Stimulated activated CD4-positive, alpha-beta T cell treated with anti-CD3 and anti-CD28 coated beads, Interleukin-2, amount 100 ng/mL, for 24 hours (primary cell): Measurements from ENCODE around the gene TMC7.
"Not testable (repeated sequence)": the region's sequence is repeated elsewhere in the genome, so short reads cannot be mapped to it uniquely, and the experiment has no call there.

Experiments
- DNase-seq, 2 donors: peaks; one replicate each; pipeline ENCODE4 v3.0.0-alpha.2; 2020

TMC7 gene

DNA sequence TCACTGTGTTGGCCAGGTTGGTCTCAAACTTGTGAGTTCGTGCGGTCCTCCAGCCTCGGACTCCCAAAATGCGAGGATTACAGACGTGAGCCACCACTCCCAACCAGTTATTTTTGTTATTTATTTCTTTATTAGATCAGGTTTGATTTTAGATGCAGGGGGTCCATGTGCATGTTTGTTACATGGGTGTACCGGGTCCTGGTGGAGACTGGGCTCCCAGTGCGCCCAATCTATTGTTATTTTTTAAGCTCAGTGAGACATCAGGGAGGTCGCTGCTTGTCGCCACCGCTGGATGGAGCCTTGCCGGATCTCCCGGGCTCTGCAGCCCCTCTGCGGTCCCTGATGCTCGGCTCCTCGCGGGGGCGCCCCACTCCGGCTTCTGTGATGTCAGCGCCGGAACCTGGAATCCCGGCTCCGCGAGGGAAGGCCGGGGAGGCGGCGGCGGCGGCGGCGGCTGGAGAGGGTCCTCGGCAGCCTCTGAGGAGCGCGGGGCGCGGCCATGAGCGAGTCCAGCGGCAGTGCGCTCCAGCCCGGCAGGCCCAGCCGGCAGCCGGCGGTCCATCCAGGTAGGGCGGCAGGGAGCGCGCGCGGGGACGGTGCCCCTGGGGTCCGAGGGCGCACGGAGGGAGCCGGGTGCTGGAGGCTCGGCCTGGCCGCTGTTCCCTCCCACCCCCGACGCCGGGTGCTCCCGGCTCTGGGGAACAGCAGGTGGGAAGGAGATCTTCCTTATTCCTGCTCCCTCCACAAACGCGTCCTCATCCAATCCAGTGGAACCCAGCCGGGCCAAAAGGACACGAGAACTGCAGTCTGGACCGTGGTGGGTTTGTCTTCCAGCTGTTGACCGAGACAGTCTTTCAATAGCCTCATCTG, at the start of gene TMC7:
Gene TMC7 (plus strand): TSS at position 370 of the 870 bp plus-strand sequence. CDS start 130 bp downstream, at position 500.
- peak in 1 of 2 donors; percentile 62 for DNase-seq

DNA sequence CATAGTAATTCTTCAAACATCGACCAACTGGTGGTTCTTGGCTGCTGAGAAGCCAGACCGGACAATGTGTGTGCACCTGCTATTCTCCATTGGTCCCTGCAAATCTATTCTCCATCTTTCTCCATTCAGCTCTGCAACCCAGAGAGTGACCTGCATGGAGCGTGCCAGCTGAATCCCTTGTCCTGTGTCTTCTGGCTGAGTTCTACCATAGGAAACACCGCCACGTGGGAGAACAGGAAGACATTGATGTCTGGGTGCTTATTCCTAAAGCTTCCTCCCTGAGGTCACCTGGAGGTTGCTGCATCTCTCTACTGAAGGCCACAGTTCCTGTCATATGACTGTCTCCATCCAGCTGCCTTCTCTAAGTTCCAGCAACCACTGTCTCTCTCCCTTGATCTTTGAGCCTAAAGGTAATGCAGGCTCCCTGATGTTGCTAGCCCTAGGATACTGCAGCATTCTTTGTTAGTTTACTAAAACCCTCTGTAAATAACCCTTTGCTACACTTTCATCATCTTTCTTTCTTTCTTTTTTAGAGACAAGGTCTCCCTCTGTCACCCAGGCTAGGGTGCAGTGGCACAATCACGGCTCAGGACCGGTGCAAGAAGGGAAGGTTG, 46.9 kb upstream of the TMC7 start:
- no peak for DNase-seq

DNA sequence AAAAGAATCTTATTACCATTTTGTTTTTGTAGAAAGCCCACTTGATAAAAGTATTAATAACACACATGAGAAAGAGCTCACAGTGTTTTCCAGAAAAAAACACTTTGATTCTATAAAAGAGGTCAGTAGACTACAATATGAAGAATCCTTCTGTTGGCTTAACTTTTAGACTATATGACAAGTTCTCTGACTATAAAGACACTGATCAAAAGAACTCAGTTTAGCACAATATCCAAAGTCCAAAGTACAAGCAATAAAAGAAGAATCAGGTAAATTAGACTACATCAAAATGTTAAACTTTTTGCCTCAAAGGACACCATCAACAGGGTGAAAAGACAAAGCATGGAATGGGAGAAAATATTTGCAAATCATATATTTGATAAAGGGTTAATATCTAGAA, 46.3 kb upstream of the TMC7 start:
- no peak for DNase-seq

DNA sequence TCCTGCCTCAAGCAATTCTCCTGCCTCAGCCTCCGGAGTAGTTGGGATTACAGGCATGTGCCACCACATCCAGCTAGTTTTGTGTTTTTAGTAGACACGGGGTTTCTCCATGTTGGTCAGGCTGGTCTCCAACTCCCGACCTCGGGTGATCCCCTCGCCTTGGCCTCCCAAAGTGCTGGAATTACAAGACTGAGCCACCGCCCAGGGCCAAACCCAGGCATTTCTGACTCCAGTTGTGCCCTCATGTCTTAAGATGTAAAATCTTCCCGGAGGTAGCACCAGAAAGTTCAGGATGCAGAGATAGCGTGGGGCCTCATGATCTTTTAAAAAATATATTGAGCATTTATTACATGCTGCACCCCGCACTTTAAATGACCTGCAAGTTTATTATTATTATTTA, 44.7 kb upstream of the TMC7 start:
- DNase-seq: no peak

DNA sequence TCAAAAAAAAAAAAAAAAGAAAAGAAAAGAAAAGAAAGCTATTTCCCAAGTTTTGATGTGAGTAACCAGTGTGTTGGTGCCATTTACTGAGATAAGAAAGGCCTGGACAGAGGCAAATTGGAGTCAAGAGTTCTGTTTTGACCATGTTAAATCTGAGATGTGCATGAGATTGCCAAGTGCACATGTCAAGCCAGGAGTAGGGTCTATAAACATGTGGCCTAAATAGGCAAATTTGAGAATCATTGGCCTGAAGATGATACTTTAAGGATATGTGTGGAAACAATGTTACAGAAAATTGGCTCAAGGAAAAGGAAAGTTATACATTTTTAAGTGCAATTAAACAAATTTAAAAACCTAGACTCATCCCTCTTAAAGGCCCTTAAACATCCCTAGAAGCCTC, 42.3 kb upstream of the TMC7 start:
- DNase-seq: no peak

DNA sequence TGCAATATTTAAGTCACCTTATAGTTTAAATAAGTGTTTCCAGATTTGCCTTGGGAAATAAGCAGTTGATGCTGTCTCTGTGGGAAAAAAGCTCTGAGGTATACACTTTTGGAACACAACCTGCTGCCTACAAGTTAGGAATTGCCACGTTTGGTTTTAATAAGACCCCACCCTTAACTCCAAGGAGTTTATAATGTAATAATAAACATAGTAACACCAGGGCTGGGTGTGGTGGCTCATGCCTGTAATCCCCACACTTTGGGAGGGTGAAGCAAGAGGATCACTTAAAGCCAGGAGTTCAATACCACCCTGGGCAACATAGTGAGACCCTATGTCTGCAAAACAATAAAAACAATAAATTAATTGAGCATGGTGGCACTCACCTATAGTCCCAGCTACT, 41.7 kb upstream of the TMC7 start:
- DNase-seq: no peak

DNA sequence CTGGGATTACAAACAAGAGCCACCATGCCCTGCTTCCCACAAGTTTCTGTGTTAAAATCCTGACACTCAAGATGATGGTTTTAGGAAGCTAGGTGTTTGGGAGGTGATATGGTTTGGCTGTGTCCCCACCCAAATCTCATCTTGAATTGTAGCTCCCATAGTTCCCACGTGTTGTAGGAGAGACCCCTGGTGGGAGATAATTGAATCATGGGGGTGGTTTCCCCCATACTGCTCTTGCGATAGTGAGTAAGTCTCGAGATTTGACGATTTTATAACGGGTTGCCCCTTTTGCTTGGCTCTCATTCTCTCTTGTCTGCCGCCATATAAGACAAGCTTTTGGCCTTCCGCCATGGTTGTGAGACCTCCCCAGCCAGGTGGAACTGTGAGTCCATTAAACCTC, 40.3 kb upstream of the TMC7 start:
- DNase-seq: no peak

DNA sequence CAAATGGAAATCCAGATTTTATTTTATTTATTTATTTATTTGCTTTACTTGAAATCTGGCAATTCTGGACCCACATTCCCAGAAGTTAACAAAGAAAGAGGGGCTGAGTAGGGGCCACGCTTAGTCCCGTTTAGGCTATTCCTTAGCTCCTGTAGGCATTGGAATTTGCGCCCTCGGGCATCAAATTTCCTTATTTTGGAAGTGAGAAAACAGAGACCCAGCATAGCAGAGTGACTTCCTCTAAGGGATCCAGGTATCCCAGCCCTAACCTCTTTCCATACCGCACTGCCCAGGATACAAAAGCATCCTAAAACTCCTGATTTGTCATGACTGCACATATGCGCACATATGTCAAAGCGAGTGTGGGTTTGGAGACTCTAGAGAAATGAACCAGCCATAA, 38.5 kb upstream of the TMC7 start:
- no peak for DNase-seq

DNA sequence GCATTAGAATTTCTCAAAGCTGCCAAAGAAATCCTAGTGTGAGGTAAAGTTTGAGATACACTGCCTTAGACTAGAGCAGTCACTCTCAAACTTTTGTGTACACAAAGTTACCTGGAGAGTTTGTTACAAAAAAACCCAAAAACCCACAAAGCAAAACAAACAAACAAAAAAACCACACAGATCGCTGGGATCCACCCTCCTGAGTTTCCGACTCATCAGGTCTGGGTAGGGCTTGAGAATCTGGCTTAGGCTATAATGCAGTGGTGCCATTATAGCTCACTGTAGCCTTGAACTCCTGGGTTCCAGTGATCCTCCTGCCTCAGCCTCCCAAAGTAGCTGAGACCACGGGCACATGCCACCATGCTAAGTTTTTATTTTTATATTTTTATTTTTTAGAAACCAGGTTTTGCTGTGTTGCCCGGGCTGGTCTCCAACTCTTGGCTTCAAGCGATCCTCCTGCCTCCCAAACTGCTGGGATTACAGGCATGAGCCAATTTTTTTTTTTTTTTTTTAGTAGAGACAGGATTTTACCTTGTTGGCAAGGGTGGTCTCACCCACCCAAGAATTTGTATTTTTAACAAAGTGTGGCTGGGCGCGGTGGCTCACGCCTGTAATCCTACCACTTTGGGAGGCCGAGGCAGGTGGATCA, 35.2 kb upstream of the TMC7 start:
- no peak for DNase-seq

DNA sequence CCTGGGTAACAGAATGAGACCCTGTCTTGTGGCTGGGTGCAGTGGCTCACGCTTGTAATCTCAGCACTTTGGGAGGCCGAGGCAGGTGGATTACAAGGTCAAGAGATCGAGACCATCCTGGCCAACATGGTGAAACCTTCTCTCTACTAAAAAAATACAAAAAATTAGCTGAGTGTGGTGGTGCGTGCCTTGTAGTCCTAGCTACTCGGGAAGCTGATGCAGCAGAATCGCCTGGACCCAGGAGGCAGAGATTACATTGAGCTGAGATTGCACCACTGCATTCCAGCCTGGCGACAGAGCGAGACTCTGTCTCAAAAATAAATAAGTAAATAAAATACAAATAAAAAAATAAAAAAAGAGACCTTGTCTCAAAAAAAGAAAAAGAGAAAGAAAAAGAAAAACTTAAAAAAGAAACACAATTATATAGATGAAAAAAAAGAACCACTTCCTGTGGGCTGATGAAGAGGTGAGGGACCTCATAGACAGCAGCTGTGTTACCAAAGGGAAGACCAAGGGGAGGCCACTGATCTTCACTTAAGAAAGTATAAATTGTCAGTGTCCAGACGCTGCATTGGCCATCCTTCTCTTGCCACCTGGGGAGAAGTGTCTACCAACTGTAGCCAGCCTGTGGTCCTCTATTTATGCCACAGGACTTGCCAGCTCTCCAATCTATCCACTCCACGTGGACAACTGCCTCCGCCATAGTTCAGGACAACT, 33.1 kb upstream of the TMC7 start:
- no peak for DNase-seq

DNA sequence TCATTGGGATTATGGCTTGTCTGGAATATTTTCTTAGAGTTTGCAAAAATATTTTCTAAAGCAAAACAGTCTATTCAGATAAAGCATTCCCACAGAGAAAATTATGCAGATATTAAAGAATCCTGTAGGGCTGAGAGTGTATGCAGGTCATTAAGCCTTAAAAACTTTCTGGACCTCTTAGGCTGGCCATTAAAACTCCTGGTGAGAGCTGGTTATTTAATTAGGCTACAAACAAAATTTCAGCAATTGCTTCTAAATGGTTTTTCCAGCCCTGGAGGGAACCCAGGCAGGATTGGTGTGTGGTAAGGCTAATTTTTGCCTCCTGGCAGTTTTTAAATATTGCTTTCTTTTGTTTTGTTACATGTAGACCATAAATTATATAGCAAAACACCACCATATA, 30.2 kb upstream of the TMC7 start:
- DNase-seq: no peak

DNA sequence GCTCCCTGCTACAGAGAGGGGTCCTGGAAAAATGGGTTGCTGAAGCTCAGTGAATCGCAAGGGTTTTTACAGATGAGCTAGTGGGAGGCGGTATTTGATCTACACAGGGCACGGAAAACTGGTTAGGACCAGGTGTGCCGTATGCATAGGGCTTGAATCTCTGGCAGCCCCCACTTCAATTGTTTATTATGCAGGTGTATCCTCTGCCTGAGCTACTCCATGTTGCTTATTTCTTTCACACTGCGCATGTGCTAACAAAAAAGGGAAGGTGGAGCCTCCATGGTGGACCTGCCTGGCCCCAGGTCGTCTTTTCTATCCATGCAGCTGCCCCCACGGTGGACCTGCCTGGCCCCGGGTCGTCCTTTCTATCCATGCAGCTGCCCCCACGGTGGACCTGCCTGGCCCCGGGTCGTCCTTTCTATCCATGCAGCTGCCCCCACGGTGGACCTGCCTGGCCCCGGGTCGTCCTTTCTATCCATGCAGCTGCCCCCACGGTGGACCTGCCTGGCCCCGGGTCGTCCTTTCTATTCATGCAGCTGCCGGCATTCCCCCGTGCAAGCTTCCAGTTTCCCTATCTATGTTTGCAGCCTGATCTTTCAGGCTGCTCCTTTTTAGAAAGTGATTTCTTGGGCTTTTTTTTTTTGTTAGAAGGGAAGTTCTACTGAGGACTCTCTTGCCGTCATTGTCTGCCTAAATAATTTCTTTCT, 27.7 kb upstream of the TMC7 start:
- DNase-seq: peak in 1 of 2 donors; percentile 8

DNA sequence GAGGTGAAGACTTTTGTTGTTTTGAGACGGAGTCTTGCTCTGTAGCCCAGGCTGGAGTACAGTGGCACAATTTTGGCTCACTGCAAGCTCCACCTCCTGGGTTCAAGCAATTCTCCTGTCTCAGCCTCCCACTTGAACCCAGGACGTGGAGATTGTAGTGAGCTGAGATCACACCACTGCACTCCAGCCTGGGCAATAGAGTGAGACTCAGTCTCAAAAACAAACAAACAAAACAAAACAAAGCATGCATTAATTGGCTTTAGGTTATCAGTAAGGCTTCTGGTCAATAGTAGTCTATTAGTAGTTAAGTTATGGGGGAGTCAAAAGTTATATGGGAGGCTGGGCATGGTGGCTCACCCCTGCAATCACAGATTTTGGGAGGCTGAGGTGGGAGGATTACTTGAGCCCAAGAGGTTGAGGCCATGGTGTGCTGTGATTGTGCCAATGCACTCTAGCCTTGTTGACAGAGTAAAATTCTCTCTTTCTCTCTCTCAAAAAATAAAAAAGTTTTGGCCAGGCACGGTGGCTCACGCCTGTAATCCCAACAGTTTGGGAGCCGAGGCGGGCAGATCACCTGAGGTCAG, 27.0 kb upstream of the TMC7 start:
- DNase-seq: not testable (repeated sequence)

DNA sequence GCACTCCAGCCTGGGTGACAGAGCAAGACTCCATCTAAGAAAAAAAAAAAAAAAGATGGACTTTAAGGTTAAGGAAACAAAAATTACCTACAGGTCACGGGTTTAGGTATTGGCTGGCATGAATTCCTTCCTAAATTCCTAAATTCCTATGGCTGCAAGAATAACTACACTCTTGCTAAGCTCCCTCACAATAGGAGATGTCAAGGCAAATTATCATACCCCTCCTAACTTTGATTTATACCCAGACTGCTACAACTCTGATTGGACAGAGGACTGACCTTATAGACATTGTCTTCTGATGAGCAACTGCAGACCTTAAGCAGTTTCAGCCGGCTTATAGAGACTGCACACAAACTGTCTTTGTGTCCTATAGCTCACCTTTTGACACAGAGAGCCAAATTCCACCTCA, 25.1 kb upstream of the TMC7 start:
- no peak for DNase-seq

DNA sequence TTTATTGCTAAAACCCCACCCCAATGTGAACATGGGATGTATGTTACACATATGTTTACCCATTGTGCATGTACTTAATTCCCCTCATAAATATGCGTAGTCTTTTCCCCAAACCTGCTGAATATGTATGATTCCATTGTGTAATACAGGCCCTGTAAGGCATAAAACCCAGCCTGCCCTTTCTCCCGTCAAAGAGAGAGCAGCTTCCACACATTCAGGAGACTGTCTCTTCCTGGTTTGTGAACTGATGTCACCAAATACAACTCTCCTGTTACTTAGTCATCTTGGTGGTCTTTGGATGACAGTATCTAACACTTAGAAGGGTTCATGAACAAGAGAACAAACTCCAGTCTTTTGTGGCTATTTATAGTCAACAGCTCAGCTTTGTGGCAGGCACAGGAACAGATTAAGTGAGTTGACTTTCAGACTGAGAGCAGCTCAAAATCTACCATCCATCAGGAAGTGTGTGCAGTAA, 24.7 kb upstream of the TMC7 start:
- DNase-seq: no peak

DNA sequence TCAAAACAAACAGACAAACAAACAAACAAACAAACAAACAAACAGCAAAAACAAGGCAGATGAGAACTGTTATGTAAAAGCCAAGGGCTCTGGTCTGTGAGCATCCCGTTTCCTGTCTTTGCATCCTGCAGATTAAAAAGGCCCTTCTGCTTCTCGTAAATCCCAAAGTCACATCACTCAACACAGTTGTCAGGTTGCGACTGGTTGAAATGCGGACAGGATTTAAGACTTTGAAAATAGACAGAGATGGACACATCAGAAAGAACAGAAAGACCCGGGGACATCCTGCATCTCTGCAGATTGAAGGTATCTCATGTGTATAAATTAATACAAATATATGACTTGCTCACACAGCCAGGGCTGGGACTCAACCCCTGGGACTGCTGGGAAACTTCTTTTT, 18.2 kb upstream of the TMC7 start:
- no peak for DNase-seq

DNA sequence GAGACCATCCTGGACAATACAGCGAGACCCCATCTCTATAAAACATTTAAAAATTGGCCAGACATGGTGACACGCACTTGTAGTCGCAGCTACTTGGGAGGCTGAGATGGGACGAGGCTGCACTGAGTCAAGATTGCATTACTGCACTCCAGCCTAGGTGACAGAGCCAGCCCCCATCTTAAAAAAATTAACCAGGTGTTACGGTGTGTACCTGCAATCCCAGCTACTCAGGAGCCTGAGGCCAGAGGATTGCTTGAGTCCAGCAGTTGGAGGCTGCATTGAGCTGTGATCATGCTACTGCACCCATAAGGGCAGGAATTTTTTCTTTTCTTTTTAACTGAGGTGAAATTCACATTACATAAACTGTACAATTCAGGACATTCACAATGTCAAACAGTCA, 16.9 kb upstream of the TMC7 start:
- DNase-seq: no peak

DNA sequence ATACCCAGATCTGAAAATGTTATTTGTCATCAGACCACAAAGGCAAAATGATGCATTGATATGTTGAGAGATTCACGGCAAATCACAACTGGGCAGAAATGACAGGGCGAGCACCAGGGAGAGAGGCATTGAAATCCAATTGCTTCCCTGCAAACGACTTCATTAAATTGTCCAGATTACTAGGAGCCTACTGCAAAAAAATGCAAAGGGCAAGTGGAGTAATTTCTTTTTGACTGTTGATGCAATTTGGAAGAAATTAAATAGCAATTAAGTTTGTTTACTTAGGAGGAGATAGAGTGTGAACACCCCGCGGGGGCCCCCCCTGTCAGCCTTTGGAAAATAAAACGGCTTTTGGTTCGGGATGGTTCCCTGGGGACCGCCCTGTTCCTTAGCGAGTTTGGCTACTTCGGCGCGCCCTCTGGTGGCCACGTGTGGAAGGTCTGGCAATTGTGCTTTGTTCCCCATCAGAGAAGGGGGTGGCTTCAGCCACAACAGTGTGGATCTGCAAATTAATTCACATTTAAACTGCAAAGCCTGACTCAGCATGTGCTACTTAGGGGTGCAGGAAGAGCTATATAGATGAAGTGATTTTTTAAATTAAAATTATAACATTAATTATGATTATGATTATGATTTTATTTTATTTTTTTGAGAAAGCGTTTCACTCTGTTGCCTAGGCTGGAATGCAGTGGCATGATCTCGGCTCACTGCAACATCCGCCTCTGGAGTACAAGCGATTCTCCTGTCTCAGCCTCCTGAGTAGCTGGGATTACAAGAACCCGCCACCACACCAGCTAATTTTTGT, 14.5 kb upstream of the TMC7 start:
- peak; percentile 84 to 85 for DNase-seq

DNA sequence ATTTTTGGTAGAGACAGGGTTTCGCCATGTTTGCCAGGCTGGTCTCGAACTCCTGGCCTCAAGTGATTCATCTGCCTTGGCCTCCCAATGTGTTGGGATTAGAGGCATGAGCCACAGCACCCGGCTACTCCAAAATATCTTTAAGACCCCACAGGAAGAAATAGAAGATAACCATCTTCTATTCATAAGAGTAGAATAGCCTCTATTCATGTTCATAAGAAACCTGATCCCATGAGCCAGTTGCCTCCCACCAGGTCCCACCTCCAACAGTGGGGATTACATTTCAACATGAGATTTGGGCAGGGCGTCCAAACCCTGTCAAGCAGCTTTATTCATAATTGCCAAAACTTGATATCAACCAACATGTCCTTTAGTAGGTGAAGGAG, 13.9 kb upstream of the TMC7 start:
- no peak for DNase-seq

DNA sequence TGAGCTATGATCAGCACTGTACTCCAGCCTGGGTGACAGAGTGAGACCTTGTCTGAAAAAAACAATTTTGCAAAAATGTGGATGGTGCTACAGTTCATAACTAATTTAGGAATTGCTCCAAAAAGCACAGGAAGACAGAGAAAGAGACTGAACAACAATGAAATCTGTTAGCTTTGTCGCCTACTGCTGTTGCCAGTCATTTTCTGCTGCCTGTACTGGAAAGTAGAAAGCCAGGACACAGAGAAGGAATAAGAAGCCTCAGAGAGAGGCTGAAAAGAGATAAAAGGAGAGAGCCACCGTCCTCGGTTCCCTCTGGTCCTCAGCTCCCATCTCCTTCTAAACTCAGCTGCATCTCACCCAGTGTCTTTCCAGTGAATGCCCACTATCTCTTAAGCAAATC, 8.6 kb upstream of the TMC7 start:
- no peak for DNase-seq

DNA sequence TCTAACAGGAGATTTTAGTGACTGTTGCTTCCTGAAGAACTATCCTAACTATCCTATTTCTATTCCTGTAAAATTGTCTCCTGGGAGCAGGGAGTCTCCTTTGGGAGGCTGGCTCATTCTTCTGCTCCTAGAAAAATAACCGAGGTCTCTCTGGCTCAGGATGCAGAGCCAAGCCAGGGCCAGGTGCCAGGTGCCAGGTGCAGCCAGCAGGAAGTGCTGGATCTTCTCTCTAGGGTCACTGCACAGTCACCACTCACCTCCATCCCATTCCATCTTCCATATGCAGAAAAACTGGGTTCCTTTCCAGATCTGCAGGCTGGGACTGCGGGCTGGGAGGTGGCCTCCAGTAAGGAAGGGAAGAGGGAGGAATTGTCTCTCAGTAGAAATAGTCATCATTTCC, 3.8 kb upstream of the TMC7 start:
- no peak for DNase-seq
